Breast epithelium (tissue), 4 donors: ENCODE data around the gene RHBDF2. TPM values are rescaled to one million over a fixed set of nuclear protein-coding genes. Genes with fewer than 3 reads are reported as not detected.
A peak's percentile ranks its signal among the peaks of the same experiment; 100 is the strongest.

Source experiments
- DNase-seq, 2 donors: peaks; one replicate each; pipeline ENCODE4 v3.0.0-alpha.2; 2019; ENCODE audit warnings: low spot score in 2 of 2
- H3K27ac ChIP-seq, 2 donors: fragments of 200-600 bp; sonication (generic) in 1 of 2; one replicate each; pipeline ENCODE4 v1.5.1; 2016 to 2019; ENCODE audit warnings: mild to moderate bottlenecking in 1 of 2
- H3K27me3 ChIP-seq, 2 donors: fragments of 200-600 bp; sonication (generic) in 1 of 2; one replicate each; pipeline versions ENCODE4 v1.5.1 to v1.6.0; 2017 to 2019; ENCODE audit warnings: control low read depth in 1 of 2, mild to moderate bottlenecking in 1 of 2
- H3K36me3 ChIP-seq: fragments of 200-600 bp; one replicate; pipeline ENCODE4 v1.5.1; 2019
- H3K4me1 ChIP-seq, 2 donors: fragments of 200-600 bp; sonication (generic); one replicate each; pipeline ENCODE4 v1.5.1; 2016 to 2019; ENCODE audit warnings: control low read depth in 1 of 2
- H3K4me3 ChIP-seq, 3 donors: fragments of 200-600 bp; sonication (generic); 1 replicate in 2 of 3; 2 replicates in 1 of 3; pipeline ENCODE4 v1.5.1; 2016 to 2019; ENCODE audit warnings: mild to moderate bottlenecking in 3 of 3, moderate library complexity in 2 of 3
- H3K9me3 ChIP-seq, 2 donors: fragments of 200-600 bp; sonication (generic) in 1 of 2; one replicate each; pipeline ENCODE4 v1.5.1; 2016 to 2019; ENCODE audit warnings: control low read depth in 1 of 2
- POLR2A ChIP-seq: fragments of 450-650 bp; IDR thresholded peaks from one replicate; pipeline ENCODE4 v1.6.1; 2016; ENCODE audit warnings: antibody characterized with exemption, mild to moderate bottlenecking, moderate library complexity
- POLR2AphosphoS5 ChIP-seq, 3 donors: sonication (generic); formaldehyde crosslinking; IDR thresholded peaks; one replicate each; pipeline ENCODE4 v1.6.1; 2017; ENCODE audit warnings: antibody characterized with exemption in 3 of 3
- intact Hi-C: fragments of 100-400 bp; cut with DNase I; formaldehyde crosslinking; loops from one replicate; pipeline ENCODE4 v1.15.1; 2023; ENCODE audit warnings: low total_unique reads
- total RNA-seq, 3 donors: library from RNA; depleted of rRNA; stranded (reverse); fragments of >200 nt; gene quantifications; one replicate each; pipeline ENCODE4 v1.1.0, GENCODE V29; 2016
- TF ChIP-seq, protein P1 (sequence below), 3 donors: fragments of 450-650 bp; IDR thresholded peaks; one replicate each; pipeline ENCODE4 v1.5.1; 2016 to 2017; ENCODE audit warnings: antibody characterized with exemption in 3 of 3, mild to moderate bottlenecking in 3 of 3, moderate library complexity in 3 of 3

The RHBDF2 gene
- total RNA-seq, 3 donors from 2014 or later: 13.4 to 35.5 (median 26.8) TPM

GRCh38 chr17:76438906-76439305 lies 62.3 kb downstream of the RHBDF2 start:
- no peak for DNase-seq
- Histone ChIP-seq H3K9me3 (no peaks in the 10 kb centered on the region), H3K27me3 (no peaks in the 10 kb centered on the region), H3K4me1 (peaks cover 0 to 7% of the 10 kb centered on the region in 2 donors), H3K27ac (no peak overlapping the region), H3K4me3 (no peak overlapping the region), H3K36me3 (no peaks in the 10 kb centered on the region)
- TF ChIP-seq, protein P1, sequence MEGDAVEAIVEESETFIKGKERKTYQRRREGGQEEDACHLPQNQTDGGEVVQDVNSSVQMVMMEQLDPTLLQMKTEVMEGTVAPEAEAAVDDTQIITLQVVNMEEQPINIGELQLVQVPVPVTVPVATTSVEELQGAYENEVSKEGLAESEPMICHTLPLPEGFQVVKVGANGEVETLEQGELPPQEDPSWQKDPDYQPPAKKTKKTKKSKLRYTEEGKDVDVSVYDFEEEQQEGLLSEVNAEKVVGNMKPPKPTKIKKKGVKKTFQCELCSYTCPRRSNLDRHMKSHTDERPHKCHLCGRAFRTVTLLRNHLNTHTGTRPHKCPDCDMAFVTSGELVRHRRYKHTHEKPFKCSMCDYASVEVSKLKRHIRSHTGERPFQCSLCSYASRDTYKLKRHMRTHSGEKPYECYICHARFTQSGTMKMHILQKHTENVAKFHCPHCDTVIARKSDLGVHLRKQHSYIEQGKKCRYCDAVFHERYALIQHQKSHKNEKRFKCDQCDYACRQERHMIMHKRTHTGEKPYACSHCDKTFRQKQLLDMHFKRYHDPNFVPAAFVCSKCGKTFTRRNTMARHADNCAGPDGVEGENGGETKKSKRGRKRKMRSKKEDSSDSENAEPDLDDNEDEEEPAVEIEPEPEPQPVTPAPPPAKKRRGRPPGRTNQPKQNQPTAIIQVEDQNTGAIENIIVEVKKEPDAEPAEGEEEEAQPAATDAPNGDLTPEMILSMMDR (IDR thresholded peaks at IDR 0.05): no peak
- TF ChIP-seq POLR2AphosphoS5 (IDR thresholded peaks at IDR 0.05) (no peak), POLR2A (no peak)
- intact Hi-C loops: no loop called here

DNA sequence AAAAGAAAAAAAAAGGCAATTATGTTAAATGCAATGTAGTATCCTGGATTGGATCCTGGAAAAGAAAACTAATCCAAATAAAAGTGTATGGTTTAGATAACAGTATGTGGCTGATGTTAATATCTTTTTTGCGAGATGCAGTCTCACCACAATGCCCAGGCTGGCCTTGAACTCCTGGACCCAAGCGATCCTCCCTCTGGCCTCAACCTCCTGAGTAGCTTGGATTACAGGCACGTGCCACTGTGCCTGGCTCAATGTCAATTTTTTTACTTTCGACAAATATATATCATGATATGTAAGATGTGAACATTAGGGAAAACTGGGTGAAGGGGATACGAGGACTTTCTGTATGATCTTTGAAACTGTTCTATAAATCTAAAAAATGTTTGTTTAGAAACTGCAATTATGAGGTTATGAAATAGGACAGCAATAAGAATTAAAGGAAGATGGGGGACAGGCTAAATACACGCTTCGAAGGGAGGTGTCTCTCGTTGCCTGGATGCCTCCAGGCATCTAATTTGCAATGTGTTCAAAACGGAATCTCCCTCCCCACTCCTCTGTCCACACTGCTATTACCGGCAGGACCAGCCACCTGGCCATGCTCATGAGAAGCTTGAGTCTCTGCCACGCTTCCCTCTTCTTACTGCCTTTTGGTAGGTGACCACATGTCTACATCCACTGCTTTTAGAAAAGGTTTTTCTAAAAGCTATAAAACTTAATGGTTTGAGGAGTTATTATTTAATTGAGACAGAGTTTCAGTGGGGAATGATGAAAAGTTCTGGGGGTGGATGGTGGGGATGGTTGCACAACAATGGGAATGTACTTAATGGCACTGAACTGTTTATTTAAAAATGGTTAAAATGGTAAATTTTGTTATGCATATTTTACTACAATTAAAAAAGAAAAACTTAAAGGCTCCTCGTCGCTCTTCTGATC lies 63.5 kb downstream of the RHBDF2 start:
- H3K9me3 ChIP-seq: no peaks in the 10 kb centered on the region
- H3K27ac ChIP-seq: no peak overlapping the region
- intact Hi-C loops: no loop called here
- no peak for DNase-seq
- no peaks in the 10 kb centered on the region for H3K27me3 ChIP-seq
- no peaks in the 10 kb centered on the region for H3K36me3 ChIP-seq
- TF ChIP-seq POLR2A (no peak), POLR2AphosphoS5 (IDR thresholded peaks at IDR 0.05) (no peak)
- TF ChIP-seq, protein P1 (IDR thresholded peaks at IDR 0.05): no peak
- H3K4me3 ChIP-seq: no peak overlapping the region
- peaks cover 0 to 7% of the 10 kb centered on the region in 2 donors for H3K4me1 ChIP-seq

GRCh38 chr17:76435751-76436150 lies 65.5 kb downstream of the RHBDF2 start:
- H3K27ac ChIP-seq: no peak overlapping the region
- H3K9me3 ChIP-seq: no peaks in the 10 kb centered on the region
- no peak for DNase-seq
- intact Hi-C loops: no loop called here
- H3K4me3 ChIP-seq: no peak overlapping the region
- TF ChIP-seq POLR2AphosphoS5 (IDR thresholded peaks at IDR 0.05) (no peak), POLR2A (no peak)
- TF ChIP-seq, protein P1 (IDR thresholded peaks at IDR 0.05): no peak
- H3K36me3 ChIP-seq: no peaks in the 10 kb centered on the region
- H3K4me1 ChIP-seq: peaks cover 0 to 7% of the 10 kb centered on the region in 2 donors
- H3K27me3 ChIP-seq: no peaks in the 10 kb centered on the region

- Histone ChIP-seq H3K27ac (no peak overlapping the region), H3K4me3 (no peak overlapping the region), H3K27me3 (no peaks in the 10 kb centered on the region), H3K9me3 (no peaks in the 10 kb centered on the region), H3K36me3 (no peaks in the 10 kb centered on the region), H3K4me1 (peaks cover 0 to 7% of the 10 kb centered on the region in 2 donors)
- TF ChIP-seq POLR2AphosphoS5 (IDR thresholded peaks at IDR 0.05): no peak
- no peak for TF ChIP-seq POLR2A
- TF ChIP-seq, protein P1 (IDR thresholded peaks at IDR 0.05): no peak
- intact Hi-C loops: no loop called here
- peak in 1 of 2 donors; percentile 39 for DNase-seq
These were observed 66.4 kb downstream of the RHBDF2 start for GRCh38 chr17:76434870-76435269.

DNA sequence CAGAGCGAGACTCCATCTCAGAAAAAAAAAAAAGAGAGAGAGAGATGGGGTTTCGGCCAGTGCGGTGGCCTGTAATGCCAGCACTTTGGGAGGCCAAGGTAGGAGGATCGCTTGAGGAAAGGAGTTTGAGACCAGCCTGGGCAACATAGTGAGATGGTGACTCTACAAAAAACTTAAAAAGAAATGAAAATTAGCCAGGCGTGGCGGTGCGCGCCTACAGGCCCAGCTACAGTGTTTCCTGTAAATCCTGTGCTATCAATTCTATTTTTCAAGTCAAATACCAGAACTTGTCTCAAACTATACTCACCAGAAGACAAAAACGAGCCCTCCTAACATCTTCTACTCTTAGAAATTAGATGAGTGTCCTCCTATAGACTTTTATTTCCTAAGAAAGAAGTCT lies 67.5 kb downstream of the RHBDF2 start:
- no peak for DNase-seq
- TF ChIP-seq, protein P1 (IDR thresholded peaks at IDR 0.05): no peak
- TF ChIP-seq POLR2A (no peak), POLR2AphosphoS5 (IDR thresholded peaks at IDR 0.05) (no peak)
- Histone ChIP-seq H3K36me3 (no peaks in the 10 kb centered on the region), H3K27me3 (no peaks in the 10 kb centered on the region), H3K4me1 (peaks cover 0 to 7% of the 10 kb centered on the region in 2 donors), H3K4me3 (no peak overlapping the region), H3K27ac (no peak overlapping the region), H3K9me3 (no peaks in the 10 kb centered on the region)
- intact Hi-C loops: no loop called here
